Measurements from ENCODE around the gene P2RX6. TPM values are rescaled to one million over a fixed set of nuclear protein-coding genes. Genes with fewer than 3 reads are reported as not detected.
"Not testable (repeated sequence)": the region's sequence is repeated elsewhere in the genome, so short reads cannot be mapped to it uniquely, and the experiment has no call there.

P2RX6 gene
- total RNA-seq, 2 experiments from 2014 or later = not detected

DNA sequence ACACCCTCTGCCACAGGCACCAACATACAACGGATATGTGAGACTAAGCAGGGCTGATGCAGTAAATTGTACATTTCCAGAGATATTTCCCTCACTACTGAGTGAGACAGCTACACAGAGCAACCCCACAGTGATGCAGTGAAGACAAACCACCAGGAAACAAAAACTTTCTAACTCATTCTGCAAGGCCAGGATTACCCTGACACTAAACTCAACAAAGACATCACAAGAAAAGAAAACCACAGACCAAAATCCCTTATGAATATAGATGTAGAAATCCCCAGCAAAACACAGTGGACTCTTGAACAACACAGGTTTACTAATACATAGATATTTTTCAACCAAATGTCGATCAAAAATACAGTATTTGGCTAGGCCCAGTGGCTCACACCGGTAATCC lies 18.9 kb downstream of the P2RX6 start:
- intact Hi-C loops (cut with micrococcal nuclease) = no loop called here
- Mint-ChIP-seq H3K4me3 (no peak overlapping the region), H3K9me3 (no peaks in the 10 kb centered on the region), H3K27me3 (peaks cover 35% of the 10 kb centered on the region), H3K27ac (no peak overlapping the region), H3K4me1 (ENCODE audit: low read depth) (peaks cover 2% of the 10 kb centered on the region), H3K36me3 (no peaks in the 10 kb centered on the region)
- DNase-seq = no peak
- ChIA-PET CTCF (interaction anchor here (0.7 kb wide), 1 partner anchor 68 kb away, joined by 3 read pairs; no protein-coding TSS in a partner anchor), POLR2A (no interaction called here)

DNA sequence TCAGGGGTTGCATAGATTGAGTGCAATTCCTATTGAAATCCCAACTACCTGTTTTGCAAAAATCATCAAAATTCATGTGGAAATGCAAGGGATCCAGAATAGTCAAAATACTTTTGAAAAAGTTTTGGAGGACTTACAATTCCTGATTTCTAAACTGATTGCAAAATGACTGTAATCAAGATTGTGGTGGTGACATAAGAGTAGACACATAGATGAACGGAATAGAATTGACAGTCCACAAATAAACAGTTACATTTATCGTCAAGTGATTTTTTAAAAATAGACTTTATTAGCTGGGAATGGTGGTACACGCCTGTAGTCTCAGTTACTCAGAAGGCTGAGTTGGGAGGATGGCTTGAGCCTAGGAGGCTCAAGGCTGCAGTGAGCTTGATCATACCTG lies 20.0 kb downstream of the P2RX6 start:
- H3K9me3 Mint-ChIP-seq = no peaks in the 10 kb centered on the region
- H3K4me3 Mint-ChIP-seq = no peak overlapping the region
- H3K4me1 Mint-ChIP-seq (ENCODE audit: low read depth) = peaks cover 2% of the 10 kb centered on the region
- no peaks in the 10 kb centered on the region for H3K36me3 Mint-ChIP-seq
- ChIA-PET CTCF (no interaction called here), POLR2A (no interaction called here)
- DNase-seq = no peak
- H3K27me3 Mint-ChIP-seq = peaks cover 25% of the 10 kb centered on the region
- H3K27ac Mint-ChIP-seq = no peak overlapping the region
- intact Hi-C loops (cut with micrococcal nuclease) = no loop called here

DNA sequence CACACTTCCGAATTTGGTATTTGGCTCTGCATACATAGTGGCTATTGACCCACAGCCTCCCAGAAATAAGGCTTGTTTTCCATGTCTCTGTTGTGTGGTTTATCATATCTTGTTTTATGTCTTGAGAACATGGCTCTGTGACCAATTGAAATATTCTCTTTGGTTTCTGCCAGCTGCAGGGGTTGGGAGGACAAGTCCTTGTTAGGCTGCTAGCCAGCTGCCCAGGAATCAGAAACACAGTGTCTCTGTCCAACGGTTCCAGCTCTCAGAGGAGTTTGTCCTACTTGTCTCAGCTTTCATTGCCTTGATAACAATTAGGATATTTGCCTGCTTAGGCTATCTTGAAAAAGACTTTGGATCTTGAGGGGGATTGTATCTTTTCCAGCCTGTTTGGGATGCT lies 23.4 kb downstream of the P2RX6 start:
- Mint-ChIP-seq H3K27me3 (peaks cover 8% of the 10 kb centered on the region), H3K9me3 (no peaks in the 10 kb centered on the region), H3K4me1 (ENCODE audit: low read depth) (peaks cover 3% of the 10 kb centered on the region), H3K27ac (no peak overlapping the region), H3K36me3 (no peaks in the 10 kb centered on the region), H3K4me3 (no peak overlapping the region)
- intact Hi-C loops (cut with micrococcal nuclease) = no loop called here
- CTCF ChIA-PET = no interaction called here
- POLR2A ChIA-PET = no interaction called here
- no peak for DNase-seq

DNA sequence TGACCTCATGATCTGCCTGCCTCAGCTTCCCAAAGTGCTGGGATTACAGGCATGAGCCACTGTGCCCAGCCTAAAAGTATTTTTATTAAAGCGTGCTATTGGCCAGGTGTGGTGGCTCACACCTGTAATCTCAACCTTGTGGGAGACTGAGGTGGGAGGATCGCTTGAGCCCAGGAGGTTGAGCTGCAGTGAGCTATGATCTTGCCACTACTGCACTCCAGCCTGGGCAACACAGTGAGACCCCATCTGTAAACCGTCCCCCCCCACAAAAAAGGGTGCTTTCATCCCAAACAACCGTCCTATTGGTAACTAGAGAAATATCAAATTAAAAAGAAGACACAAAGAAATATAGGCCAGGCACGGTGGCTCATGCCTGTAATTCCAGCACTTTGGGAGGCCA lies 24.2 kb downstream of the P2RX6 start:
- CTCF ChIA-PET = interaction anchor here (1.1 kb wide), 1 partner anchor 64 kb away, joined by 3 read pairs; no protein-coding TSS in a partner anchor
- H3K27ac Mint-ChIP-seq; H3K36me3 Mint-ChIP-seq; H3K27me3 Mint-ChIP-seq; H3K4me3 Mint-ChIP-seq; intact Hi-C loops (cut with micrococcal nuclease); POLR2A ChIA-PET; DNase-seq; H3K9me3 Mint-ChIP-seq; H3K4me1 Mint-ChIP-seq (ENCODE audit: low read depth): not testable (repeated sequence)

DNA sequence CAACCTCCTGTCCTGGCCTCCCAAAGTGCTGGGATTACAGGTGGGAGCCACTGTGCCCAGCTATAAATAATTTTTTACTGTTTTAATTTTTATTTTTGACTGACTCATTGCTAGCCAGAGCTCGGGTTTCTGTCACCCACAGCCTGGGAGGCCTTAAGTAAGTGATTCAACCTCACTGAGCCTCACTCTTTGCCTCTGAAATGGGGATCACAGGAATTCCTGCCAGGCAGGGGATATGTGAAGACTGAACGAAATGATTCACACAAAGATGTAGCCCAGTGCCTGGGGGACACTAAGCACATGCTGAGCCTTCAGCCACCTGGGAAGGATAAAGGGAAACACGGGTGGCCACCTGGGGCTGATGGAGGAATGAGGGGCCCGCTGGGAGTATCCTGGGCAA lies 27.0 kb downstream of the P2RX6 start:
- H3K27ac Mint-ChIP-seq = no peak overlapping the region
- no peak overlapping the region for H3K4me3 Mint-ChIP-seq
- DNase-seq = no peak
- peaks cover 17% of the 10 kb centered on the region for H3K27me3 Mint-ChIP-seq
- intact Hi-C loops (cut with micrococcal nuclease) = no loop called here
- peaks cover 21% of the 10 kb centered on the region for H3K4me1 Mint-ChIP-seq (ENCODE audit: low read depth)
- H3K9me3 Mint-ChIP-seq = no peaks in the 10 kb centered on the region
- ChIA-PET POLR2A (no interaction called here), CTCF (interaction anchor here (0.5 to 1.5 kb wide), 3 partner anchors 61 to 171 kb away, joined by 3 to 4 read pairs (median 3); no protein-coding TSS in a partner anchor)
- no peaks in the 10 kb centered on the region for H3K36me3 Mint-ChIP-seq

DNA sequence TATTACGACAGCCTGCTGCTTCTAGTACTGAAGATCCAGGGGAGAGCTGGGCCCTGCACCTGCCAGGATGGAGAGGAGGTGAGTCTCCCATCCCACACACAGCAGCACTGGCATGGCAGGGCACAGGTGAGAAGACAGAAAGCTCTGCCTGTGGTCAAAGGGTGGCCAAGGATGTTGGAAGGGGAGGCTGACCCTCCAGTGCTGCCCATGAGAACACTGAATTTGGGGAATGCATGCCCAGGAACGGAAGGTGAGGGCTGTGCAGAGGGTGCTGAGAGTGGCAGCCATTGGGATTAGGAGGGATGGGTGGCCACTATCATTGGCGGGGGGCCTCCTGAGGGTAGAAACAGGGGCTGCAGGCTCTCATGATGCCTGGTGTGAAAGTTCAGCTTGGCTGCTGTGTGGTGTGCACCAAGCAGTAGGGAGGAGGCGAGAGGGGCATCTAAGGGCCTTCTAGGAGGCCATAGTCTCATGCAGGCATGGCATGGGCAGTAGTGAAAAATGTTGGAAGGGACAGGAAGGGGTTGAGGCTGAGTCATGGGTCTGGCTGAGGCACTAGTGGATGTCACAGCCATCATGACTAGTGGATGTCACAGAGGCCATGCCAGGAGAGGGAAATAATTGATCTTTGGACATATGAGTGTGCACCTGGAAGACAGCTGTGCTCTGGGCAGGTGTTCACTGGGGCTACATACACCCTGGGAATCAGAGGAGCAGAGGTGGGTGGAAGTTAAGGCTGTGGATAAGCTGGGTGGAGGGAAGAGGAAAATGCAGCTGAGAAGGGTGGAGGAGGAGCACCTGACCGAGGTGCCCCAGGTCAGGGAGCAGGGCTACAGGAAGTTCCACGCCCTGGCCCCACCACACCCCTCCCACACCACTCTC lies 28.3 kb downstream of the P2RX6 start:
- H3K27ac Mint-ChIP-seq = no peak overlapping the region
- peaks cover 17% of the 10 kb centered on the region for H3K27me3 Mint-ChIP-seq
- POLR2A ChIA-PET = interaction anchor here (0.6 kb wide), 1 partner anchor 166 kb away, joined by 5 read pairs; no protein-coding TSS in a partner anchor
- CTCF ChIA-PET = no interaction called here
- no peak for DNase-seq
- peaks cover 21% of the 10 kb centered on the region for H3K4me1 Mint-ChIP-seq (ENCODE audit: low read depth)
- no peaks in the 10 kb centered on the region for H3K36me3 Mint-ChIP-seq
- no peak overlapping the region for H3K4me3 Mint-ChIP-seq
- no peaks in the 10 kb centered on the region for H3K9me3 Mint-ChIP-seq
- intact Hi-C loops (cut with micrococcal nuclease) = no loop called here

DNA sequence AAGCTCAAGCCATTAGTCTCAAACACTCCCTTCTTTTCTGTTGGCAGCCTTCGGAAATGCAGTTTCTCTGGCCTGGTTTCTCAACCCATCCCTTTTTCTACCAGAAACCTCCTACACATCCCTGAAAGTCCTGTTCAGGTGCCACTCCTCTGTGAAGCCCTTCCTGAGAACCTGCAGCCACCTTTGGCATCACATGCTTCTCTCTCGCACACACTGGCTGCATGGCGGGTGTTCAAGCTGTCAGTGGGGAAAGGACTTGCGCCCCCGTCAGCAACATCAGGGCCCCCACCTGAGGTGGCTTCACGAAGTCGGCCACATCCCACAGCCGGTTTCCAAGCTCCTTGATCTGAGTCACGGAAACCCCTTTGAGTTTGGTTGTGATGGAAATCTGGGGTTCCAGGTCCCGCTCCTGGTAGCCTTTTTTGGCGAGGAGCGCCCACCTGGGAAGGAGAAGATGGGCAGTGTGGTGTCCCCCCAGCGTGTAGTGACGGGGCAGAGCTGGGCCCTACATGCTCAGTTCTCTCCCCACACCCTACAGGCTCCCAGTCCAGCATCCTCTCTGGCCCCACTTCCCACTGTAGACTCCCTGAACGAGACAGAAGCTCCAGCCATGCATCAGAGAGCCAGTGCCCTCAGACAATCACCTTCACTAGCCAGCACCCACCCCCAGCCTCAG lies 29.0 kb downstream of the P2RX6 start:
- ChIA-PET CTCF (interaction anchor here (1.2 kb wide), 1 partner anchor 23 kb away, joined by 3 read pairs; no protein-coding TSS in a partner anchor), POLR2A (interaction anchor here (0.6 kb wide), 1 partner anchor 166 kb away, joined by 5 read pairs; no protein-coding TSS in a partner anchor)
- Mint-ChIP-seq H3K27me3 (peaks cover 13% of the 10 kb centered on the region), H3K4me3 (no peak overlapping the region), H3K36me3 (no peaks in the 10 kb centered on the region), H3K9me3 (no peaks in the 10 kb centered on the region), H3K27ac (no peak overlapping the region), H3K4me1 (ENCODE audit: low read depth) (peaks cover 21% of the 10 kb centered on the region)
- intact Hi-C loops (cut with micrococcal nuclease) = no loop called here
- no peak for DNase-seq

DNA sequence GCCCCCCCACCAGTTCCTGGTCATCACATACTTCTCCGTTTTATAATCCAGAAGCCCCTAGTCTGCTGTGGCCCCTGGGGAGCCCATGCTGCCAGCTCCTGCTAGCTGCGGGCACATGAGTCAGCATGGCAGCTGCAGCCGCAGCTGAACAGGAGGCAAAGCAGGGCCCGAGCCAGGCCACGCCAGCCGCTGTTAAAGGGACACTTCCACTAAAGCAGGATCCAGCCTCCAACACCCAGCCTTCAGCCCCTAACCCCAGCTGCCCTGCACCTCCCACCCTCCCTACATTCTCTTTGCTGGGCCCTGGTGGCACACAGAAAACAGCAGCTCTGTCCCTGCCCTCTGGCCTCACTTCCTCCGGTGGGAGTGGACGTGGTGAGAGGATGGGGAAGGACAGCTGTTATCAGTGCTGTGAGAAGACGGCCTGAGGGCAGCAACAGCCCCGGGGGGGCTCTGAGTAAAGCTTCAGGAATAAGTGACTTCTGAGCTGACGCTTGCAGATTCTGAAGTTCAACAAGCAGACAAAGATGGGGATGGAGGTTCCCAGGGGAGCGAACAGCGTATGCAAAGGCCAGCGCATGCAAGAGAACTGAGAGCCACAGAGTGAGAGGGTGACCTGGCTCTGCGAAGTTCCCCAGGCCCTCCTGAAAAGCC lies 30.1 kb downstream of the P2RX6 start:
- Mint-ChIP-seq H3K27ac (no peak overlapping the region), H3K4me3 (peak overlapping the region; percentile 68), H3K4me1 (ENCODE audit: low read depth) (peaks cover 21% of the 10 kb centered on the region), H3K36me3 (no peaks in the 10 kb centered on the region), H3K9me3 (no peaks in the 10 kb centered on the region), H3K27me3 (peaks cover 13% of the 10 kb centered on the region)
- DNase-seq = no peak
- ChIA-PET CTCF (interaction anchor here (0.6 to 1.2 kb wide), 2 partner anchors 17 to 24 kb away, joined by 3 read pairs; no protein-coding TSS in a partner anchor), POLR2A (no interaction called here)
- intact Hi-C loops (cut with micrococcal nuclease) = loop anchor here (5.0 kb wide), 1 partner anchor 83 kb away; no protein-coding TSS in a partner anchor

DNA sequence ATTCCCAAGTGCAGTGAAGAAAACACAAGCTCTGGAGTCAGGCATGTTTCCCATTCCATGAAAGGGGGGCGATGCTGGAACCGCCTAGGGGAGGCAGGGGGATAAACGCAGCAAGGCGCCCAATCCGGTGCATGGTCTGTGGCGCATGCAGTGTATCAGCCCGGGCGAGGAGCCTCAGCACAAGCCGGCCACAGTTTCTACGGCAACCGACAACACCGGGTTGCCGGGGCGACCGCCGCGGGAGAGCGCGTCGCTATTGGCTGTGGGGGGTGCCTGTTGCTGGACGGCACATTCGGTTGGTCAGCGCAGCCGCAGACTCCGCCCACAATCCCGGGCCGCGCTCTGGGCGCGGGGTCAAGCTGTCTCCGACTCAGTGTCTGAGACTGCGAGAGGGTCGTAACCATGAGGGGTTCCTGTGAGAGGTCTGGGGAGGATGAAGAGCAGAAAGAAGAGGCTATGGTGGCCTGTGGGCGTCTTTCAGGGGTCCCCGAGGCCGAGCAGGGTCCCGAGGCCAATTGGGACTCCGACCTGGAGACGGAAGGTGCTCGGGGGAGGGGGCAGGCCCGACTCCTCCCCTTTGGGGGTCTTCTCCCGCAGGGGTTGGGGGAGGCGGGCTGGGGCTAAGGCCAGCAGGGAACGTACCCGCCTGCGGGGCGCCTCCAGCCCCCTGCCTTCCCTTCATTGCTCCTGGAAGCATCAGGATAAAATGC lies 30.8 kb downstream of the P2RX6 start, which contains the start of gene LRRC74B:
Gene LRRC74B (plus strand): TSS at position 362 of the 710 bp plus-strand sequence. CDS start 41 bp downstream, at position 403.
- ChIA-PET POLR2A (no interaction called here), CTCF (no interaction called here)
- Mint-ChIP-seq H3K27ac (peak within 1 kb of the TSS; percentile 46), H3K36me3 (no peaks in the 10 kb centered on the region), H3K4me3 (peak within 1 kb of the TSS; percentile 68), H3K4me1 (ENCODE audit: low read depth) (peaks cover 21% of the 10 kb centered on the region), H3K27me3 (peaks cover 13% of the 10 kb centered on the region), H3K9me3 (no peaks in the 10 kb centered on the region)
- intact Hi-C loops (cut with micrococcal nuclease) = loop anchor here (5.0 kb wide), 1 partner anchor 83 kb away; no protein-coding TSS in a partner anchor
- peak; percentile 83 for DNase-seq

DNA sequence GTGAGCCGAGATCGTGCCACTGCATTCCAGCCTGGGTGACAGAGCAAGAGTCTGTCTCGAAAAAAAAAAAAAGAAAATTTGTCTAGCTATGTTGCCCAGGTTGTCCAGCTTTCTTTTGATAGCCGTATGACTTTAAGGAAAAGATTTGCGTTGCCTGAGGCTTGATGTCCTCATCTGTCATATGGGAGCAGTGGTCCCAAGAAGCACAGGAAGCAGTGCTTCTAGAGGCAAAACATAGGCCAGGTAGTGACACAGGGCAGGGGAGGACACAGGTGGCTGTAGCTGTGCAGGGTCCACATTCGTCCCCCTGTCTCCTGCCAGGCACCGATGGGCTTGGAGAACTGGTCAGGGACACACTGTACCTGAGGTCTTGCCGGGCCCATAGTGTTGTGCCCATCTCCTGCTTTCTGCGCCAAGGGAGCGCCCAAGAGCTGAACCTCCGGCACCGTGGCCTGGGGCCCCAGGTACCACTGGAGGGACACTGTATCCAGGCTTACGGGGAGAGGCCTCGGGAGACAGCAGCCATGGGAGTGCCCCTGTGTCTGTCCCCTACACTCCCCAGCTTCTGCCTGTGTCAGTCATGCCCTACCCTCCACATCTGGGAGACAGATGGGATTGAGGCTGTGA lies 32.2 kb downstream of the P2RX6 start:
- no peak overlapping the region for H3K27ac Mint-ChIP-seq
- no peaks in the 10 kb centered on the region for H3K36me3 Mint-ChIP-seq
- peaks cover 11% of the 10 kb centered on the region for H3K27me3 Mint-ChIP-seq
- POLR2A ChIA-PET = no interaction called here
- H3K4me1 Mint-ChIP-seq (ENCODE audit: low read depth) = peaks cover 21% of the 10 kb centered on the region
- intact Hi-C loops (cut with micrococcal nuclease) = loop anchor here (5.0 kb wide), 1 partner anchor 85 kb away; no protein-coding TSS in a partner anchor
- H3K9me3 Mint-ChIP-seq = no peaks in the 10 kb centered on the region
- H3K4me3 Mint-ChIP-seq = no peak overlapping the region
- DNase-seq = no peak
- CTCF ChIA-PET = no interaction called here

DNA sequence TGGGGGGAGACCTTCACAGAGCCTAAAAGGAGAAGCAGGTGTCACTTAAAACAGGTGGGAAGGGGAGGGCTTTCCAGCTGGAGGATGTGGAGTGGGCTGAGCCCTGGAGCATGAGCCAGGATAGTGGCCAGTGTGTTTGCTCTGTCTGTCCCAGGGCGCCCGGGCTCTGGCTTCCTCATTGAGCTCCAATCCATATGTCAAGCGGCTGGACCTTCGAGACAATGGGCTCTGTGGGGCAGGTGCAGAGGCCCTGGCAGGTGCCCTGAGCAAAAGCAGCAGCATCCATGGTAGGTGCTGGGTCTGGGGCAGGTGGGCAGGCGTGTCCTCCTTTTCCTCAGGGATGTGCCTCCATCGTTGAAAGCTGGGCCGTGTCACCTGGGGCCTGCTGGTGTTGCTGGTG lies 32.8 kb downstream of the P2RX6 start:
- Mint-ChIP-seq H3K36me3 (no peaks in the 10 kb centered on the region), H3K4me3 (no peak overlapping the region), H3K27ac (no peak overlapping the region), H3K4me1 (ENCODE audit: low read depth) (peaks cover 21% of the 10 kb centered on the region), H3K27me3 (peaks cover 11% of the 10 kb centered on the region), H3K9me3 (no peaks in the 10 kb centered on the region)
- ChIA-PET CTCF (no interaction called here), POLR2A (no interaction called here)
- intact Hi-C loops (cut with micrococcal nuclease) = loop anchor here (5.0 kb wide), 1 partner anchor 85 kb away; no protein-coding TSS in a partner anchor
- DNase-seq = no peak
